ENCODE results near the gene ZFP42.
A peak's percentile ranks its signal among the peaks of the same experiment; 100 is the strongest.

GRCh38 chr4:187993827-187994226 lies 1.7 kb upstream of the ZFP42 start:
- TF ChIP-seq JUND (IDR thresholded peaks at IDR 0.05) (no peak), EZH2 (IDR thresholded peaks at IDR 0.05) (no peak), SIN3A (IDR thresholded peaks at IDR 0.05; ENCODE audit: low read depth) (no peak), CTCF (IDR thresholded peaks at IDR 0.05 in 2 of 3, conservative IDR thresholded peaks at IDR 0.05 in 1 of 3; ENCODE audit: borderline replicate concordance in 1 of 3, insufficient read depth in 1 of 3, low read depth in 2 of 3, low read length in 2 of 3) (peak; percentile 57 to 72 (median 66); a peak in 5 of 6 replicates), TCF7L2 (IDR thresholded peaks at IDR 0.05; ENCODE audit: borderline replicate concordance, extremely low read depth, insufficient read depth, insufficient read length) (no peak), ZFX (IDR thresholded peaks at IDR 0.05) (no peak), RAD21 (IDR thresholded peaks at IDR 0.05; ENCODE audit: low read depth) (peak; percentile 74), POLR2A (IDR thresholded peaks at IDR 0.05; ENCODE audit: borderline replicate concordance, extremely low read depth, insufficient read depth, insufficient read length) (no peak)
- TF ChIP-seq, protein P1, sequence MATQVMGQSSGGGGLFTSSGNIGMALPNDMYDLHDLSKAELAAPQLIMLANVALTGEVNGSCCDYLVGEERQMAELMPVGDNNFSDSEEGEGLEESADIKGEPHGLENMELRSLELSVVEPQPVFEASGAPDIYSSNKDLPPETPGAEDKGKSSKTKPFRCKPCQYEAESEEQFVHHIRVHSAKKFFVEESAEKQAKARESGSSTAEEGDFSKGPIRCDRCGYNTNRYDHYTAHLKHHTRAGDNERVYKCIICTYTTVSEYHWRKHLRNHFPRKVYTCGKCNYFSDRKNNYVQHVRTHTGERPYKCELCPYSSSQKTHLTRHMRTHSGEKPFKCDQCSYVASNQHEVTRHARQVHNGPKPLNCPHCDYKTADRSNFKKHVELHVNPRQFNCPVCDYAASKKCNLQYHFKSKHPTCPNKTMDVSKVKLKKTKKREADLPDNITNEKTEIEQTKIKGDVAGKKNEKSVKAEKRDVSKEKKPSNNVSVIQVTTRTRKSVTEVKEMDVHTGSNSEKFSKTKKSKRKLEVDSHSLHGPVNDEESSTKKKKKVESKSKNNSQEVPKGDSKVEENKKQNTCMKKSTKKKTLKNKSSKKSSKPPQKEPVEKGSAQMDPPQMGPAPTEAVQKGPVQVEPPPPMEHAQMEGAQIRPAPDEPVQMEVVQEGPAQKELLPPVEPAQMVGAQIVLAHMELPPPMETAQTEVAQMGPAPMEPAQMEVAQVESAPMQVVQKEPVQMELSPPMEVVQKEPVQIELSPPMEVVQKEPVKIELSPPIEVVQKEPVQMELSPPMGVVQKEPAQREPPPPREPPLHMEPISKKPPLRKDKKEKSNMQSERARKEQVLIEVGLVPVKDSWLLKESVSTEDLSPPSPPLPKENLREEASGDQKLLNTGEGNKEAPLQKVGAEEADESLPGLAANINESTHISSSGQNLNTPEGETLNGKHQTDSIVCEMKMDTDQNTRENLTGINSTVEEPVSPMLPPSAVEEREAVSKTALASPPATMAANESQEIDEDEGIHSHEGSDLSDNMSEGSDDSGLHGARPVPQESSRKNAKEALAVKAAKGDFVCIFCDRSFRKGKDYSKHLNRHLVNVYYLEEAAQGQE (IDR thresholded peaks at IDR 0.05; ENCODE audit: low read depth): no peak
